ENCODE measurements around the gene B3GNT8.
"Not testable (repeated sequence)": the region's sequence is repeated elsewhere in the genome, so short reads cannot be mapped to it uniquely, and the experiment has no call there.

B3GNT8 gene

DNA sequence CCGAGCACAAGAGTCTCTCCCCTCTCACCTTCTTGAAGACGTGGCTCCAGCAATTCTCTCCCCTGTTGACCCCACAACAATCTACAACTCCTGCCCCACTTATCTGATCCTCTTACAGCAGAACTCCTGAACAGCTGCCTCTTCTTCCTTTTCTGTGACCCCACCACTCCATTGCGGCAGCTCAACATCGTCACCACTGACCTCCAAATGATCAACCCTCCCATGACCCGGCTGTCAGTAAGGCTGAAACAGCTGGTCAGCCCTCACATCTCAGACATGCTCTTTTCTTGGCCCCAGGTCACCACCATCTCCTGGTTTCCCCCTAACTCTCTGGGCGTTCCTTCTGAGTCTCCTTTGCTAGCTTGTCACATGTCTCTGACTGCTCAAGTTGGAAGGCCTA, 31.8 kb downstream of the B3GNT8 start:
- no peak for DNase-seq (ENCODE audit: low read depth)
- H3K4me3 ChIP-seq (ENCODE audit: low read depth, low read length): peak overlapping the region; percentile 40
- TF ChIP-seq MYC (IDR thresholded peaks at IDR 0.05; ENCODE audit: low read depth, low read length) (no peak), POLR2A (IDR thresholded peaks at IDR 0.05; ENCODE audit: extremely low read depth, insufficient read length) (no peak), MAX (IDR thresholded peaks at IDR 0.05; ENCODE audit: low read depth, low read length) (no peak)
- TF ChIP-seq, protein P1, sequence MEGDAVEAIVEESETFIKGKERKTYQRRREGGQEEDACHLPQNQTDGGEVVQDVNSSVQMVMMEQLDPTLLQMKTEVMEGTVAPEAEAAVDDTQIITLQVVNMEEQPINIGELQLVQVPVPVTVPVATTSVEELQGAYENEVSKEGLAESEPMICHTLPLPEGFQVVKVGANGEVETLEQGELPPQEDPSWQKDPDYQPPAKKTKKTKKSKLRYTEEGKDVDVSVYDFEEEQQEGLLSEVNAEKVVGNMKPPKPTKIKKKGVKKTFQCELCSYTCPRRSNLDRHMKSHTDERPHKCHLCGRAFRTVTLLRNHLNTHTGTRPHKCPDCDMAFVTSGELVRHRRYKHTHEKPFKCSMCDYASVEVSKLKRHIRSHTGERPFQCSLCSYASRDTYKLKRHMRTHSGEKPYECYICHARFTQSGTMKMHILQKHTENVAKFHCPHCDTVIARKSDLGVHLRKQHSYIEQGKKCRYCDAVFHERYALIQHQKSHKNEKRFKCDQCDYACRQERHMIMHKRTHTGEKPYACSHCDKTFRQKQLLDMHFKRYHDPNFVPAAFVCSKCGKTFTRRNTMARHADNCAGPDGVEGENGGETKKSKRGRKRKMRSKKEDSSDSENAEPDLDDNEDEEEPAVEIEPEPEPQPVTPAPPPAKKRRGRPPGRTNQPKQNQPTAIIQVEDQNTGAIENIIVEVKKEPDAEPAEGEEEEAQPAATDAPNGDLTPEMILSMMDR (IDR thresholded peaks at IDR 0.05; ENCODE audit: low read depth, low read length): no peak

DNA sequence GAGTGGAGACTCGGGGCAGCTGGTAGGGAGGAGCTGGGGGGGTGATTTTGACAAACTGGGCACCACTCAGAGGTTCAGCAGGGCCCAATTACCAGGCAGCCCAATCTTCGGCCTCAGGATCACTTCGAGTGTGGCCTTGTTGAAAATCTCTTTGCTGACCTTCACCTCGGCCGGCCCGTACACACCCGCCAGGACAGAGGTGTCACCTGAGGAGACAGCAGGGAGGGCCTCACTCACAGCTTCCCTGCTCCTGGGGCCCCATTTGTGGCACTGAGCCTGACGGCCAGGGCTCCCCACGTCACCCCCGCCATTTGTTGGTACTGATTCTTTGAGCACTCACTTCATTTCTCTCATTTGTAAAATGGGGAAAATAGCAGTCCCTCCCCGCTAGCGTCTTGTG, 34.4 kb downstream of the B3GNT8 start:
- no peak overlapping the region for H3K4me3 ChIP-seq (ENCODE audit: low read depth, low read length)
- no peak for DNase-seq (ENCODE audit: low read depth)
- no peak for TF ChIP-seq MAX (IDR thresholded peaks at IDR 0.05; ENCODE audit: low read depth, low read length)
- TF ChIP-seq POLR2A (IDR thresholded peaks at IDR 0.05; ENCODE audit: extremely low read depth, insufficient read length): no peak
- TF ChIP-seq, protein P1 (IDR thresholded peaks at IDR 0.05; ENCODE audit: low read depth, low read length): no peak

- DNase-seq (ENCODE audit: low read depth): no peak
- no peak for TF ChIP-seq MYC (IDR thresholded peaks at IDR 0.05; ENCODE audit: low read depth, low read length)
- no peak for TF ChIP-seq MAX (IDR thresholded peaks at IDR 0.05; ENCODE audit: low read depth, low read length)
- TF ChIP-seq, protein P1 (IDR thresholded peaks at IDR 0.05; ENCODE audit: low read depth, low read length): no peak
- no peak for TF ChIP-seq POLR2A (IDR thresholded peaks at IDR 0.05; ENCODE audit: extremely low read depth, insufficient read length)
- no peak overlapping the region for H3K4me3 ChIP-seq (ENCODE audit: low read depth, low read length)
Observed at GRCh38 chr19:41391618-41392017, 35.6 kb downstream of the B3GNT8 start.

GRCh38 chr19:41386442-41386841, 40.7 kb downstream of the B3GNT8 start:
- DNase-seq (ENCODE audit: low read depth): no peak
- TF ChIP-seq POLR2A (IDR thresholded peaks at IDR 0.05; ENCODE audit: extremely low read depth, insufficient read length): no peak
- no peak for TF ChIP-seq MAX (IDR thresholded peaks at IDR 0.05; ENCODE audit: low read depth, low read length)
- TF ChIP-seq, protein P1 (IDR thresholded peaks at IDR 0.05; ENCODE audit: low read depth, low read length): no peak
- TF ChIP-seq MYC (IDR thresholded peaks at IDR 0.05; ENCODE audit: low read depth, low read length): no peak
- H3K4me3 ChIP-seq (ENCODE audit: low read depth, low read length): no peak overlapping the region

DNA sequence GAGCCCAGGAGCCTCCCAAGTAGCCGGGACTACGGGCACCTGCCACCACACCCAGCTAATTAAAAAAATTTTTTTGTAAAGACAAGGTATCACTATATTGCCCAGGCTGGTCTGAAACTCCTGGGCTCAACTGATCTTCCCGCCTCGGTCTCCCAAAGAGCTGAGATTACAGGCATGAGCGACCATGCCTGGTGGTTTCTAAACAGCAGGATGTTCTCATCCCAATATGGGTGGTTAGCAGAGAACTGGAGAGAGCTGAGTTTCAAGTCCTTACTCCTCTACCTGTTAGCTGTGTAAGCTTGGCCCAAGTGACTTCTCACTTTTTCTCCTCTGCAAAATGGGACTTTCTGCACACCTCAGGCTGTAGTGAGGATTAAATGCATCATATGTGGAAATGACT, 42.8 kb downstream of the B3GNT8 start:
- TF ChIP-seq MYC (IDR thresholded peaks at IDR 0.05; ENCODE audit: low read depth, low read length) (no peak), MAX (IDR thresholded peaks at IDR 0.05; ENCODE audit: low read depth, low read length) (no peak), POLR2A (IDR thresholded peaks at IDR 0.05; ENCODE audit: extremely low read depth, insufficient read length) (no peak)
- TF ChIP-seq, protein P1 (IDR thresholded peaks at IDR 0.05; ENCODE audit: low read depth, low read length): no peak
- DNase-seq (ENCODE audit: low read depth): no peak
- H3K4me3 ChIP-seq (ENCODE audit: low read depth, low read length): no peak overlapping the region

DNA sequence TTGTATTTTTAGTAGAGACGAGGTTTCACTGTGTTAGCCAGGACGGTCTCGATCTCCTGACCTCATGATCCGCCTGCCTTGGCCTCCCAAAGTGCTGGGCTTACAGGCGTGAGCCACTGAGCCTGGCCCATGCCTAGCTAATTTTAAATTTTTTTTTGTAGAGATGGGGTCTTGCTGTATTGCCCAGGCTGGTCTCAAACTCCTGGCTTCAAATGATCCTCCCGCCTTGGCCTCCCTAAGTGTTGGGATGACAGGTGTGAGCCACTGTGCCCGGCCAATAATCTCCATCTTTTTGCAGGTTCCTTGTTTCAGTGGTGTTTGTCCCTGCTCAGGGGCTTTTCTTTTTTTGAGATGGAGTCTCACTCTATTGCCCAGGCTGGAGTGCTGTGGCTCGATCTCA, 45.6 kb downstream of the B3GNT8 start:
- H3K4me3 ChIP-seq (ENCODE audit: low read depth, low read length); DNase-seq (ENCODE audit: low read depth): not testable (repeated sequence)
